ENCODE results near the gene RGS8.

RGS8 gene

DNA sequence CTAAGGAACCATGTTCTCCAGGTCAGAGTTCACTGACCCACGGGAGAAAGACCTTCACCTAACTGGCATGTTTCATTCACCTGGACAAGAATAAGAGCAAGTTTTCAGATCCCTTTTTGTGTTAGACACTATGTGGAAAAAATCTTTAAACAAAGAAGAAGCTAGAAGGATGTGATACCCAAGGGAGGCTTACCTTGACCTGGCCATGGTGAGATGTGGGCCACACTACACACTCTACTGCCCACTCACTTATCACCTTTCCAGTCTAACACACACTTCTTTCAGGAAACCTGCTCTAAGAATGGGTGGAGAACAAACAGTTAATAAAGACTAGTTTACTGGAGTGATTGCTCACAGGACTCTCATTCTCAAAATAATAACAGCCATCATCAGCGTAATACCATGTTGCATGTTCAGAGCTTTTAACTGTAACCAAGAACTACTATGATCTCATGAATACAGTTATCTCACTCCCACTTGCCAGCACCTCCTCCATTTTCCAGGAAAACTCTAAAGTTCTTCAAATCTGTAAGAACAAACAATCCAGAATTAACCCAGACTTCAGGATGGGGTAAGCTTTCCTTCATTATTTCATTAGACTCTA is 1.4 kb downstream of the RGS8 start:
- H3K4me1 ChIP-seq (ENCODE audit: control insufficient read depth, insufficient read depth, low read length, unreplicated experiment): peaks cover 23% of the 10 kb centered on the region
- H3K4me3 ChIP-seq (ENCODE audit: low read depth, low read length): no peak overlapping the region
- no peaks in the 10 kb centered on the region for H3K79me2 ChIP-seq (ENCODE audit: control insufficient read depth, insufficient read depth, low read length, unreplicated experiment)
- no peak overlapping the region for H3K27ac ChIP-seq (ENCODE audit: low read depth, low read length)
- H2AFZ ChIP-seq (ENCODE audit: low read length, unreplicated experiment): no peak overlapping the region
- H3K27me3 ChIP-seq (ENCODE audit: insufficient read depth, low read length): peaks cover 8% of the 10 kb centered on the region; the same call in 1 of the 2 replicates
- no peaks in the 10 kb centered on the region for H3K36me3 ChIP-seq (ENCODE audit: insufficient read depth, low read length)

DNA sequence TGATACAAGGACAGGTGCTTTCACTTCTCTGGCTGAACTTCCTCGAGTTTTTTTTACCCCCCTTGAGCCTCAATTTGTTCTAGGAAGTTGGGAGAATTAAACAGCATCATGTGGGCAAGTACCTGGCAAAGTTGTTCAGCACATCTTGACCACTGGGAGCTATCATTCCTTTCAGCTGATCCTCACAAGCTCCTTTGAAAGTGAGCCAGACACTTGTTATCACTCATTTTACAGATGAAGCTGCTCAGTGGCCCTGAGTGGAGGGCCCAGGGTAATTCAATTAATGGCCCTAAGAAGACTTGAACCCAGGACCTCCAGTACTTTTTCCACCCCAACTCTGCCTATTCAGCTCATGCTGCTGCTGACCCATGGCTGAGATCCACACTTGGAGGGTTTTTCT is 2.0 kb downstream of the RGS8 start:
- no peak overlapping the region for H3K27ac ChIP-seq (ENCODE audit: low read depth, low read length)
- no peaks in the 10 kb centered on the region for H3K79me2 ChIP-seq (ENCODE audit: control insufficient read depth, insufficient read depth, low read length, unreplicated experiment)
- peaks cover 23% of the 10 kb centered on the region for H3K4me1 ChIP-seq (ENCODE audit: control insufficient read depth, insufficient read depth, low read length, unreplicated experiment)
- no peak overlapping the region for H3K4me3 ChIP-seq (ENCODE audit: low read depth, low read length)
- H3K36me3 ChIP-seq (ENCODE audit: insufficient read depth, low read length): no peaks in the 10 kb centered on the region
- H3K27me3 ChIP-seq (ENCODE audit: insufficient read depth, low read length): peaks cover 2% of the 10 kb centered on the region; the same call in 1 of the 2 replicates
- H2AFZ ChIP-seq (ENCODE audit: low read length, unreplicated experiment): no peak overlapping the region

DNA sequence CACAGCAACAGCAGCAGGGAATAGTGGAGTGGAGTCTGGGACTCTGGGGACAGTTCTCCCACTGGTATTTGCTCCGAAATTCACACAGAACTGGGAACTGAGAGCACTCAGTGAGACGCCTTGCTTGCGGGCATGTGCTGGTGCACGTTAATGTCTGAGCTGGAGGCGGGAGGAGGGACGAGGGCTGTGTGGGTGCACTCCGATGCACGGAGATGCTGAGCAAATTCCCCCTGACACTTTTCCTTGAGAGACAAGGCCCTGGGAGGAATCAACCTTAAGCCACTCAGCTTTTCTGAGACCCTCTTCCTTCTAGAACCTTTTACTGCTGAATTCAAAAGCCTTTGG is 2.8 kb downstream of the RGS8 start:
- peaks cover 2% of the 10 kb centered on the region; the same call in 1 of the 2 replicates for H3K27me3 ChIP-seq (ENCODE audit: insufficient read depth, low read length)
- H3K27ac ChIP-seq (ENCODE audit: low read depth, low read length): no peak overlapping the region
- no peak overlapping the region for H2AFZ ChIP-seq (ENCODE audit: low read length, unreplicated experiment)
- peaks cover 23% of the 10 kb centered on the region for H3K4me1 ChIP-seq (ENCODE audit: control insufficient read depth, insufficient read depth, low read length, unreplicated experiment)
- H3K4me3 ChIP-seq (ENCODE audit: low read depth, low read length): no peak overlapping the region
- H3K79me2 ChIP-seq (ENCODE audit: control insufficient read depth, insufficient read depth, low read length, unreplicated experiment): no peaks in the 10 kb centered on the region
- H3K36me3 ChIP-seq (ENCODE audit: insufficient read depth, low read length): no peaks in the 10 kb centered on the region

DNA sequence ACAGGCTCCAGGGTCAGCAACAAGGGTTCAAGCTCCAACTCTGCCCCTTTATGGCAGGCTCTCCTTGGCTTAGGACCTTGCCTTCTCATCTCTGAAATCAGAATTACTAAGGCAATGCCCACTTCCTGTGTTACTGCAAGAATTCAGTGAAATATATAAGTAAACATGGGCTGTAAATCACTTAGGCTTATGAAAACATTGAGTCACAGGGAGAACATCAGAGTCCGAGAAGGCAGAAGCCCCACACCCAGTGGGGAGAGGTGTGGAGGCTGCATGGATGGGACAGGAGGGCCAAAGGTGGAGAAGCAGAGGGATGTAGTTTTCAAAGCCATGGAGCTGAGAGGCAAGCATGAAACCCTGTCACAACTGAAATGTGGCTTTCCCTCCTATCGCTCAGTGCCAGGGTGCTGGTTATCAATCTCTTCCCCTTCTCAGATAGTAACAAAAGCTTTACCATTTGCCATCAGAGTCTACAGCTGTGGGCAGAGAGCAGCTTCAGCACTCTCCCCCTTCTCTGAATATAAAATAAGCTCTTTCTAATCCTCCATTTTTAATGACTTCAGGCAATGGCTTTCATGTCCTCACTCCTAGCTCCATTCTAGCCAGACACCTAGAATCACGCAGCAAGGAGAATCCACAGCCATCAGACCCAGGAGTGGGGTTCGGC is 3.4 kb downstream of the RGS8 start:
- Histone ChIP-seq H3K79me2 (ENCODE audit: control insufficient read depth, insufficient read depth, low read length, unreplicated experiment) (no peaks in the 10 kb centered on the region), H3K36me3 (ENCODE audit: insufficient read depth, low read length) (no peaks in the 10 kb centered on the region), H3K4me3 (ENCODE audit: low read depth, low read length) (no peak overlapping the region), H3K27me3 (ENCODE audit: insufficient read depth, low read length) (peaks cover 4% of the 10 kb centered on the region; the same call in 1 of the 2 replicates), H3K4me1 (ENCODE audit: control insufficient read depth, insufficient read depth, low read length, unreplicated experiment) (peaks cover 23% of the 10 kb centered on the region), H3K27ac (ENCODE audit: low read depth, low read length) (no peak overlapping the region), H2AFZ (ENCODE audit: low read length, unreplicated experiment) (no peak overlapping the region)

DNA sequence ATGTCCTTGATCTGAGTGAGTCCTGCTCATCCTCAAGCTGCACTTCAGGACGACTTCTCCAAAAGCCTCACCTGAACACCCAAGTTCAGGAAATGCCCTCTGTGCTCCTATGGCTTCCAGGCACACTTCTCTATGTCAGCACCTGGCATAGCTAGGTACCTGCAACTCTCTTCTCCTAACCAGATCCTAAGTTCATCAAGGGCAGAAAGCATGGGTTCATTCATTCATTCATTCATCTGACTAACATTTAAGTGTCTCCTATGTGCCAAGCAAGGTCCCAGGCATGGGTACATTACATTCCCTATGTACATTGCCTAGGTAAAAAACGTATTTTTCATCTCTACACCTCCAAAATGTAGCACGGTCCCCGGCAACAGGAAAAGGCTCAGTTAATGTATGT is 4.0 kb downstream of the RGS8 start:
- H3K36me3 ChIP-seq (ENCODE audit: insufficient read depth, low read length): no peaks in the 10 kb centered on the region
- H3K27ac ChIP-seq (ENCODE audit: low read depth, low read length): no peak overlapping the region
- H2AFZ ChIP-seq (ENCODE audit: low read length, unreplicated experiment): no peak overlapping the region
- H3K79me2 ChIP-seq (ENCODE audit: control insufficient read depth, insufficient read depth, low read length, unreplicated experiment): no peaks in the 10 kb centered on the region
- peaks cover 4% of the 10 kb centered on the region; the same call in 1 of the 2 replicates for H3K27me3 ChIP-seq (ENCODE audit: insufficient read depth, low read length)
- H3K4me3 ChIP-seq (ENCODE audit: low read depth, low read length): no peak overlapping the region
- peaks cover 23% of the 10 kb centered on the region for H3K4me1 ChIP-seq (ENCODE audit: control insufficient read depth, insufficient read depth, low read length, unreplicated experiment)

DNA sequence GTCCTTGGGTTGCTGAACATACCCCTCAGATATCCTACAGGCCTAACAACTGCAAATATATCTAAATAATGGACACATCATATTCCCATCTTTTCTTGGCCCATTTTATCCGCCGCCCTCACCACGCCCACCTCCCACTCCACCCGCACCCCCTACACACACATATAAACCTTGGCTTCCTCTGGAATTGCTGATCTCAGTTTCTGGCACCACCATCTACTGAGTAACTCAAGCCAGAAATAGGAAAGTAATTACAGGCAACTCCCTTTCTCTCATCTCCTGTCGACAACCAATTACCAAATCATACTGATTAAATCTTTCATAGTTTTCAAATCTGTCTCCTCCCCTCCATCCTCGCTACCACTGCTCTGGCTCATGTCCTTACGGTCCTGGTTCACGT is 4.7 kb downstream of the RGS8 start:
- Histone ChIP-seq H3K27ac (ENCODE audit: low read depth, low read length) (no peak overlapping the region), H2AFZ (ENCODE audit: low read length, unreplicated experiment) (no peak overlapping the region), H3K4me3 (ENCODE audit: low read depth, low read length) (no peak overlapping the region), H3K4me1 (ENCODE audit: control insufficient read depth, insufficient read depth, low read length, unreplicated experiment) (peaks cover 23% of the 10 kb centered on the region), H3K79me2 (ENCODE audit: control insufficient read depth, insufficient read depth, low read length, unreplicated experiment) (no peaks in the 10 kb centered on the region), H3K27me3 (ENCODE audit: insufficient read depth, low read length) (peaks cover 4% of the 10 kb centered on the region; the same call in 1 of the 2 replicates), H3K36me3 (ENCODE audit: insufficient read depth, low read length) (no peaks in the 10 kb centered on the region)

DNA sequence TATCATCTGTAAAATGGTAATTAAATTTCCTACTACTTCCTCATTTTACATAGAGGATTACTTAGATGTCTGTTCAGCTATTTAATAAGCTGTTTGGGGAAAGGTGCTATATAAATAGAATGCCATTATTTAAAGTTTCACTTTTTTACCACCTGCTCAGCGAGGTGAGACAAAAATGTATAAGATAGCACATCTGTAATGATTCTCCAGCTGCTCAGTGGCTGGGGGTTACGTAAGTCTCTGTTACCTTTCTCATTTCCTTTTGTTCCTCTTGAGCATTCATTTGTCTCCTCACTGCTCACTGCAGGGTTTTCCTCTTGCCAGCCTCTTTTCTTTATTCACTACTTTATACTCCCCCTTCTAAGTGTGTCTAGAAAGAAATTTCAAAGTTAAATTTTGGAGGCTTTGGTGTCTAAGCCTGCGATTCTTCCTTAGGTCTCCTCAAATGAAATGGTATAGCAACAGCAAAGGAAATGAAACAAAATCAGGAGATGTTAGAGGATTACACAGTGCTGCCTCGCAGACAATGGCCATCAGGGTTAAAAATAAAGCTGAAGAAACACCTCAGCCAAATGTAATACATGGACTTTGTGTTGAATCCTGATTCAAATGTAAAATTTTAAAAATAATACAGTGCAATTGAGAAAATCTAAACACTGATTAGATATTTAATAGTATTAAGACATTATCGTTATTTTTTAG is 6.8 kb downstream of the RGS8 start:
- no peak overlapping the region for H2AFZ ChIP-seq (ENCODE audit: low read length, unreplicated experiment)
- peaks cover 8% of the 10 kb centered on the region; the same call in 1 of the 2 replicates for H3K27me3 ChIP-seq (ENCODE audit: insufficient read depth, low read length)
- H3K27ac ChIP-seq (ENCODE audit: low read depth, low read length): no peak overlapping the region
- no peaks in the 10 kb centered on the region for H3K79me2 ChIP-seq (ENCODE audit: control insufficient read depth, insufficient read depth, low read length, unreplicated experiment)
- peaks cover 23% of the 10 kb centered on the region for H3K4me1 ChIP-seq (ENCODE audit: control insufficient read depth, insufficient read depth, low read length, unreplicated experiment)
- no peak overlapping the region for H3K4me3 ChIP-seq (ENCODE audit: low read depth, low read length)
- H3K36me3 ChIP-seq (ENCODE audit: insufficient read depth, low read length): no peaks in the 10 kb centered on the region

DNA sequence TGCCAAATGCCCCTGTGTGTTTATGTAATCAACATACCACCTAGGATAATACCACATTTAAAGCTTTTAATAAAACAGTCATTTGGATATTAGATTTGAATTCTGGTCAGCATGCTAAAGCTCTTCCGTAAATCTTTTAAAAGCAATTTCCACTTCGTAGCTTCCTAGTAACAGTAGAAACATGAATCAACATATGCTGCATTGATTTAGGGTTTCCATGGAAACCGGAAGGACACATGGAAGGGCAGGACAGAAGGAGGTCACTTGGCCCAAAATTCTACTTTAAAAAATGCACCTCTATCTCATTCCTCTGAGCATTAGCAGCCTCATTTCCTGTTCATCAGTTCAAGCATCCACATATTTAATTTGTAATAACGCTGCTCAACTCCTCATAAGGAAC is 8.1 kb downstream of the RGS8 start:
- Histone ChIP-seq H3K4me1 (ENCODE audit: control insufficient read depth, insufficient read depth, low read length, unreplicated experiment) (peaks cover 20% of the 10 kb centered on the region), H3K27ac (ENCODE audit: low read depth, low read length) (no peak overlapping the region), H3K79me2 (ENCODE audit: control insufficient read depth, insufficient read depth, low read length, unreplicated experiment) (no peaks in the 10 kb centered on the region), H3K36me3 (ENCODE audit: insufficient read depth, low read length) (no peaks in the 10 kb centered on the region), H3K27me3 (ENCODE audit: insufficient read depth, low read length) (peaks cover 18% of the 10 kb centered on the region; the same call in 1 of the 2 replicates), H2AFZ (ENCODE audit: low read length, unreplicated experiment) (no peak overlapping the region), H3K4me3 (ENCODE audit: low read depth, low read length) (no peak overlapping the region)

DNA sequence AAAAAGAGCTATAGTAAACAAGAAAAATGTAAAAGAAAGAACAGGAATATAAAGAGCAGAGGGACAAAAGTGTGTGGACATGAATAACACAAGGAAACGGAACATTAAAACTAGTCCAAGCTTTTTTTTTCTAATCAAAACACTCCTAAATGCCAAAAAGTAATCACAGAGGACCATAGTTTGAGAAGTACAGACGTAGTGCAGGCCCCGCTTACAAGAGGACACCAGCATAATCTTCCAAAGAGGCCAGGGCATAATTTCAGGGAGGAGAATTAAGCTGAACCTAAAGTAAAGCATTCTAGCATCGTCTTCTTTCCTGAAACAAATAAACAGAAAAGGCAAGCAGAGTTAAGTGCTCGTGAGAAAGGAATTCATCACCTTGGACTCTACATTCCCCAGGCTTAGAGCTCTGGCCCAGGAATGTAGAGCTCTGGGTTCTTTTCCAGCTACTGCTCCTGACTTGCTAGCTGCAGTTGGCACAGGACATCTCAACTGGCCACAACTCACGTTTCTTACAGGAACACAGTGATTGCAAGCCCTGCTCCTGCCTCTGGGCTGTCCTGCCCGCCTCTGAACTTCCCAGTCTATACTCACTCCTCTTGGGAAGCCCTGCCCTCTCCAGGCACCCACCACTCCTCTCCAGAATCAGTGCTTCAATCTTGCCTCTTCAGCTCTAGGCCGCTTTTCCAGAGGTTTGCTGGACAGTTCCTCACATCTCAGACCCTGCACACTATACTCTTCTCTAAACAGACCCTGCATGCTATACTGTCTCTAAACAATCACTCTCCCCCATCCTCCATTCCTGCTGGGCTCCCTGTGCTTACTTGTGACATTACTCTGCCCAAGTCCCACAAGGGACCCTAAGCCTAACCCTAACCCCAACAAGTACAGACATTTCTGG is 9.8 kb downstream of the RGS8 start:
- no peak overlapping the region for H2AFZ ChIP-seq (ENCODE audit: low read length, unreplicated experiment)
- no peaks in the 10 kb centered on the region for H3K79me2 ChIP-seq (ENCODE audit: control insufficient read depth, insufficient read depth, low read length, unreplicated experiment)
- peaks cover 3% of the 10 kb centered on the region for H3K4me1 ChIP-seq (ENCODE audit: control insufficient read depth, insufficient read depth, low read length, unreplicated experiment)
- H3K36me3 ChIP-seq (ENCODE audit: insufficient read depth, low read length): no peaks in the 10 kb centered on the region
- peaks cover 18% of the 10 kb centered on the region; the same call in 1 of the 2 replicates for H3K27me3 ChIP-seq (ENCODE audit: insufficient read depth, low read length)
- no peak overlapping the region for H3K4me3 ChIP-seq (ENCODE audit: low read depth, low read length)
- no peak overlapping the region for H3K27ac ChIP-seq (ENCODE audit: low read depth, low read length)

DNA sequence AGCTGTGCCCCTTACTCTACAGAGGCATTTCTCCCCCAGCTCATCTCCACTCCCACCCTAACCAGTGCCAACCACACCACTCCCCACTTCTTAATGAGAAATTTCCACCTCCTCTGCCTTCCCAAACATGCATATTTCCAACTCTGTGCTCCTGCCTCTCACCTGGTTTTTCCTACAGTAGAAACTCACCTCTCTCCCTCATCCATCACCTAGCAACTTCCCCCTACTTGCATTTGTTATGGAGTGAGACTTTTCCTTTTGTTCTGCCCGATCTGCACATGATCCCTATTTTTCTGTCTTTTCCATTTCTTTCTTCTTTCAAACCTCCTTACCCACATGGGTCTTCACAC is 11.9 kb downstream of the RGS8 start:
- Histone ChIP-seq H3K27me3 (ENCODE audit: insufficient read depth, low read length) (peaks cover 18% of the 10 kb centered on the region; the same call in 1 of the 2 replicates), H3K36me3 (ENCODE audit: insufficient read depth, low read length) (no peaks in the 10 kb centered on the region), H2AFZ (ENCODE audit: low read length, unreplicated experiment) (no peak overlapping the region), H3K27ac (ENCODE audit: low read depth, low read length) (no peak overlapping the region), H3K4me1 (ENCODE audit: control insufficient read depth, insufficient read depth, low read length, unreplicated experiment) (no peaks in the 10 kb centered on the region), H3K79me2 (ENCODE audit: control insufficient read depth, insufficient read depth, low read length, unreplicated experiment) (no peaks in the 10 kb centered on the region), H3K4me3 (ENCODE audit: low read depth, low read length) (no peak overlapping the region)
